ENCODE data around the gene FOXN1. TPM values are rescaled to one million over a fixed set of nuclear protein-coding genes. Genes with fewer than 3 reads are reported as not detected.

FOXN1 gene
- total and polyA plus RNA-seq, 2 of the 4 experiments (the other 2 are of a cell fraction): not detected

DNA sequence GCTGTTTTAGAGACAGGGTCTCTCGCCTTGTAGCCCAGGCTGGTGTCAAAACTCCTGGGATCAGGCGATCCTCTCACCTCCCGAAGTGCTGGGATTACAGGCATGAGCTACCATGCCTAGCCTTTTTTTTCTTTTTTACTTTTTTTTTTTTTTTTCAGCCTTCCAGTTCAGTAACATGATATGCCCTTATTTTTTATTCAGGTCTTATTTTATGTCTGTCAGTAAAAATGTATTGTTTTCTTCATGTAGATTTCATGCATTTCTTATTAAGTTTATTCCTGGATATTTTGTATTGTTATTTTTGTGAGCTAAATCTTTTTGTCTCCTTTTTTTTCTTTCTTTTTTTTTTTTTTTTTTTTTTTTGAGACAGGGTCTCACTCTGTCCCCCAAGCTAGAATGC lies 2.7 kb upstream of the FOXN1 start:
- Histone ChIP-seq H2AK9ac (replicated peaks; ENCODE audit: low read depth, low read length, poor library complexity) (no peak overlapping the region), H2BK5ac (ENCODE audit: low read depth, low read length, poor library complexity, severe bottlenecking) (no peak overlapping the region), H2AFZ (replicated peaks; ENCODE audit: low read length, poor library complexity) (no peak overlapping the region), H3K36me3 (ENCODE audit: control insufficient read depth, insufficient read depth, low read length) (no peaks in the 10 kb centered on the region), H3K4me3 (ENCODE audit: insufficient read depth, low read depth, low read length) (no peak overlapping the region), H3K9ac (ENCODE audit: low read depth, low read length) (no peak overlapping the region), H4K5ac (ENCODE audit: low read depth, low read length) (no peak overlapping the region), H3K79me1 (ENCODE audit: low read depth in 1 of 2, low read length in 2 of 2) (no peaks in the 10 kb centered on the region), H4K91ac (ENCODE audit: insufficient read depth, low read depth, low read length) (no peak overlapping the region), H4K8ac (ENCODE audit: low read depth in 2 of 2, low read length in 2 of 2) (no peak overlapping the region), H2BK120ac (ENCODE audit: low read depth, low read length) (no peak overlapping the region), H3K23ac (ENCODE audit: low read depth, low read length) (no peak overlapping the region), H3K9me3 (ENCODE audit: control insufficient read depth, insufficient read depth, low read length) (no peaks in the 10 kb centered on the region), H3K56ac (ENCODE audit: extremely low read depth, insufficient read depth, low read length) (no peak overlapping the region), H3K4me1 (ENCODE audit: control insufficient read depth, insufficient read depth, low read length) (no peaks in the 10 kb centered on the region), H3K4me2 (ENCODE audit: low read depth, low read length) (no peak overlapping the region), H4K20me1 (ENCODE audit: insufficient read depth, low read length) (no peaks in the 10 kb centered on the region), H3K27ac (ENCODE audit: insufficient read depth, low read length) (no peak overlapping the region), H2AK5ac (ENCODE audit: low read depth, low read length) (no peak overlapping the region), H3K9me1 (ENCODE audit: insufficient read depth, low read length) (0 out of 2 replicates have a peak, but pooled peaks cover 4% of the 10 kb centered on the region), H3K18ac (ENCODE audit: low read depth, low read length) (no peak overlapping the region), H3K4ac (ENCODE audit: low read depth, low read length) (no peak overlapping the region), H3K27me3 (ENCODE audit: control insufficient read depth, insufficient read depth, low read length) (peaks cover 78% of the 10 kb centered on the region), H2BK20ac (ENCODE audit: low read depth, low read length) (no peak overlapping the region), H3K14ac (replicated peaks; ENCODE audit: low read depth, low read length) (no peak overlapping the region), H2BK15ac (ENCODE audit: low read depth, low read length) (no peak overlapping the region)
- in situ Hi-C loops (cut with MboI; ENCODE audit: low sequenced_read_pairs) (no loop called here), dilution Hi-C loops (cut with HindIII; ENCODE audit: low sequenced_read_pairs, unreplicated experiment) (no loop called here), intact Hi-C loops (cut with micrococcal nuclease) (no loop called here)
- no peak for ATAC-seq (ENCODE audit: low read depth)
- no peak for DNase-seq
- no peak for TF ChIP-seq RFX5 (IDR thresholded peaks at IDR 0.05; ENCODE audit: low read depth, low read length)
- no peak for TF ChIP-seq MAFK (IDR thresholded peaks at IDR 0.05; ENCODE audit: low read depth, low read length)
- no peak for TF ChIP-seq SMC3 (IDR thresholded peaks at IDR 0.05; ENCODE audit: low read depth, low read length)
- TF ChIP-seq, protein P1, sequence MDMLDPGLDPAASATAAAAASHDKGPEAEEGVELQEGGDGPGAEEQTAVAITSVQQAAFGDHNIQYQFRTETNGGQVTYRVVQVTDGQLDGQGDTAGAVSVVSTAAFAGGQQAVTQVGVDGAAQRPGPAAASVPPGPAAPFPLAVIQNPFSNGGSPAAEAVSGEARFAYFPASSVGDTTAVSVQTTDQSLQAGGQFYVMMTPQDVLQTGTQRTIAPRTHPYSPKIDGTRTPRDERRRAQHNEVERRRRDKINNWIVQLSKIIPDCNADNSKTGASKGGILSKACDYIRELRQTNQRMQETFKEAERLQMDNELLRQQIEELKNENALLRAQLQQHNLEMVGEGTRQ (IDR thresholded peaks at IDR 0.05; ENCODE audit: low read depth, low read length): no peak
- TF ChIP-seq CEBPB (IDR thresholded peaks at IDR 0.05; ENCODE audit: low read depth, low read length): no peak
- TF ChIP-seq FOS (IDR thresholded peaks at IDR 0.05; ENCODE audit: low read depth, low read length): no peak
- no CpG with 5 or more reads among the region's 3 CpGs for WGBS, 2 experiments (ENCODE audit: extremely low coverage in 2 of 2, insufficient read length in 1 of 2)
- ChIA-PET POLR2A (ENCODE audit: unreplicated experiment) (no interaction called here), CTCF (interaction anchor here (0.6 kb wide), 1 partner anchor 17 kb away, joined by 5 read pairs; no protein-coding TSS in a partner anchor)
- no TSS peak for BruUV-seq (replicated peaks)
